ENCODE data around the gene VTN.

- TF ChIP-seq CTCF (IDR thresholded peaks at IDR 0.05; ENCODE audit: poor library complexity, severe bottlenecking) (no peak), EP300 (conservative IDR thresholded peaks at IDR 0.05; ENCODE audit: poor library complexity, severe bottlenecking) (no peak)
Observed at GRCh38 chr17:28370744-28371103, 617 bp upstream of the VTN start.
